ENCODE results near the gene SCTR. TPM values are rescaled to one million over a fixed set of nuclear protein-coding genes. Genes with fewer than 3 reads are reported as not detected.
A peak's percentile ranks its signal among the peaks of the same experiment; 100 is the strongest.

The SCTR gene
- total RNA-seq, 4 donors from 2014 or later, result not detected

- Histone ChIP-seq H3K27ac (no peak overlapping the region), H3K27me3 (peaks cover 0 to 20% (median 0%) of the 10 kb centered on the region in 4 donors), H3K4me1 (peaks cover 15 to 47% (median 18%) of the 10 kb centered on the region in 3 donors), H3K36me3 (no peaks in the 10 kb centered on the region), H3K4me3 (no peak overlapping the region), H3K9me3 (no peaks in the 10 kb centered on the region)
- no peak for DNase-seq
- TF ChIP-seq POLR2A (IDR thresholded peaks at IDR 0.05), result no peak
- TF ChIP-seq, protein P1, sequence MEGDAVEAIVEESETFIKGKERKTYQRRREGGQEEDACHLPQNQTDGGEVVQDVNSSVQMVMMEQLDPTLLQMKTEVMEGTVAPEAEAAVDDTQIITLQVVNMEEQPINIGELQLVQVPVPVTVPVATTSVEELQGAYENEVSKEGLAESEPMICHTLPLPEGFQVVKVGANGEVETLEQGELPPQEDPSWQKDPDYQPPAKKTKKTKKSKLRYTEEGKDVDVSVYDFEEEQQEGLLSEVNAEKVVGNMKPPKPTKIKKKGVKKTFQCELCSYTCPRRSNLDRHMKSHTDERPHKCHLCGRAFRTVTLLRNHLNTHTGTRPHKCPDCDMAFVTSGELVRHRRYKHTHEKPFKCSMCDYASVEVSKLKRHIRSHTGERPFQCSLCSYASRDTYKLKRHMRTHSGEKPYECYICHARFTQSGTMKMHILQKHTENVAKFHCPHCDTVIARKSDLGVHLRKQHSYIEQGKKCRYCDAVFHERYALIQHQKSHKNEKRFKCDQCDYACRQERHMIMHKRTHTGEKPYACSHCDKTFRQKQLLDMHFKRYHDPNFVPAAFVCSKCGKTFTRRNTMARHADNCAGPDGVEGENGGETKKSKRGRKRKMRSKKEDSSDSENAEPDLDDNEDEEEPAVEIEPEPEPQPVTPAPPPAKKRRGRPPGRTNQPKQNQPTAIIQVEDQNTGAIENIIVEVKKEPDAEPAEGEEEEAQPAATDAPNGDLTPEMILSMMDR (IDR thresholded peaks at IDR 0.05), result no peak
- intact Hi-C loops (cut with DNase I), result no loop called here
- 92 to 94% methylated on average over 4 of the region's 7 CpGs for WGBS, 2 donors
Measured at GRCh38 chr2:119435953-119436297, 88.4 kb downstream of the SCTR start.

- no peak for DNase-seq
- intact Hi-C loops (cut with DNase I), result no loop called here
- Histone ChIP-seq H3K4me3 (no peak overlapping the region), H3K27ac (peak overlapping the region; percentile 21 to 53 (median 39)), H3K36me3 (no peaks in the 10 kb centered on the region), H3K27me3 (peaks cover 0 to 20% (median 0%) of the 10 kb centered on the region in 4 donors), H3K9me3 (no peaks in the 10 kb centered on the region), H3K4me1 (peaks cover 15 to 53% (median 18%) of the 10 kb centered on the region in 3 donors)
- TF ChIP-seq, protein P1 (IDR thresholded peaks at IDR 0.05), result no peak
- TF ChIP-seq POLR2A (IDR thresholded peaks at IDR 0.05), result no peak
- WGBS, 2 donors, result 63 to 72% methylated on average over 5 to 6 of the region's 6 CpGs
Measured at GRCh38 chr2:119435081-119435952, 89.0 kb downstream of the SCTR start.

- H3K27ac ChIP-seq, result peak overlapping the region; percentile 21 to 50 (median 39)
- no peak overlapping the region for H3K4me3 ChIP-seq
- peaks cover 0 to 20% (median 0%) of the 10 kb centered on the region in 4 donors for H3K27me3 ChIP-seq
- H3K36me3 ChIP-seq, result no peaks in the 10 kb centered on the region
- DNase-seq, result no peak
- WGBS, 2 donors, result 80% methylated on average over 3 to 6 of the region's 6 CpGs
- intact Hi-C loops (cut with DNase I), result no loop called here
- no peaks in the 10 kb centered on the region for H3K9me3 ChIP-seq
- no peak for TF ChIP-seq POLR2A (IDR thresholded peaks at IDR 0.05)
- H3K4me1 ChIP-seq, result peaks cover 18 to 59% (median 24%) of the 10 kb centered on the region in 3 donors
Measured at GRCh38 chr2:119434664-119435063, 89.6 kb downstream of the SCTR start.

DNA sequence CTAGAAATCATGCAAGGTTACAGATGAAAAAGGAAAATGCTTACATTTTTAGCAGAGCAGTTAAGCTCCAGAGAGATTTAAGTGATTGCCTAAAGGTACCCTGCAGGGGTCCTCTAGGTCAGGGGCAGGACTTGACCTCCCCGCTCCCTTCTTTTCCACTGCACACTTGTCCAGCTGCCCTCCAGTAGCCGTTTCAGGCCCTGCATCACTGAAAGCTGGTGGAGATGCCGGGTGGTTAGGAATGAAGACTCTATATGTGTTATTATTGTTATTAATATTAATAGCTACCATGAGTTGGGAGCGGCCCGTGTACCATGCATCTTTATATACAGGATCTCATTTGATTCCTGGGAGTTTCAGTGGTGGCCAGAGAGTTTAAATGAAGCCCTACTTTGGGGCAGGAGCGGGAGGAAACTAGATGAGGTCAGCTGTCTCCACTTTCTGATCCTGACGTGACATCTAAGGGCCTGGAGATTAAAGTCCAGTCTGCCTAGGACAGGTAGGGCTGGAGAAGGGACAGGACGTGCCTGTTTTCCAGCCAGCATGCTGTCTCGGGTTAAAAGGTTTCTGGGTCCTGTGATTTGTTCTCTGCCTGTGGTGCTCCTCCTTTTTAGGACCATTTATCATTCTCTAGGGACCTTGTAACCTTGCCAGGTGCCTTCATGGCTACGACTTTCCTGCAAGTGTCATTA is 90.5 kb downstream of the SCTR start:
- Histone ChIP-seq H3K36me3 (no peaks in the 10 kb centered on the region), H3K4me3 (no peak overlapping the region), H3K4me1 (peaks cover 18 to 68% (median 24%) of the 10 kb centered on the region in 3 donors), H3K27me3 (peaks cover 0 to 20% (median 0%) of the 10 kb centered on the region in 4 donors), H3K9me3 (no peaks in the 10 kb centered on the region), H3K27ac (peak overlapping the region in 1 of 4 donors; percentile 50)
- intact Hi-C loops (cut with DNase I), result no loop called here
- TF ChIP-seq, protein P1 (IDR thresholded peaks at IDR 0.05), result no peak
- no peak for TF ChIP-seq POLR2A (IDR thresholded peaks at IDR 0.05)
- 77 to 79% methylated on average over 9 of the region's 10 CpGs for WGBS, 2 donors
- DNase-seq, result no peak

DNA sequence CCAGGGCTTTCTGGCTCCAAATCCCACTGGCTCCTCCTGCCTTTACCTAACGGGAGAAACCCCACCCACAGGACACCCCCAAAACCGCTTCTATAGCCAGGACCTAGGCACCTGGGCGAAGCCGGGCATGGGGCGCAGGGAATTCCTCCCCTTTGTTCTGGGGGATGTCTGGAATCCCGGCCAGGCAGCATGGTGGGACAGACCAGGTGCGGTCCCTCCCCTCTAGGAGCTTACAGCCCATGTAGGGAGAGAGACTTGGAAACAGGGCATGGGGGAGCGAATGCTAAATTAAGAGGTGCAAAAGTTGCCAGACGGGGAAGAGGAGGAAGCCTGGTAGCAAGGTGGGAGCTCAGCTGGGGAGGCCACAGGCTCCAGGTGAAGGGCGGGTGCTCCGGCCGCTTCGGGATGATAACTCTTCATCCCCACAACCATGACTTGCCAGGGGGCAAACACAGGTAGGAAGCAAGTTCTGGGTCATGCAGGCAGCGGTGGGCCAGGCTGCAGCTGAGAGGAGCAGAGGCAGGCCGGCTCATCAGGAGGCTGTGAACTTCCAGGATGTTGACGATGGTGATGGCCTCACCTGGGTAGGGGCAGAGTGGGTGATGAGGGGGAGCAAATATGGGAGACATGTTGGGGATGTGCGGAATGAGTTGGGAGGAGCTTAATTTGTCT is 91.3 kb downstream of the SCTR start:
- no peak for TF ChIP-seq POLR2A (IDR thresholded peaks at IDR 0.05)
- TF ChIP-seq, protein P1 (IDR thresholded peaks at IDR 0.05), result no peak
- Histone ChIP-seq H3K27ac (peak overlapping the region in 2 of 4 donors; percentile 59 to 73), H3K4me1 (peaks cover 18 to 72% (median 24%) of the 10 kb centered on the region in 3 donors), H3K9me3 (no peaks in the 10 kb centered on the region), H3K36me3 (no peaks in the 10 kb centered on the region), H3K27me3 (peaks cover 0 to 20% (median 0%) of the 10 kb centered on the region in 4 donors), H3K4me3 (peak overlapping the region; percentile 46 to 82 (median 56))
- DNase-seq, result no peak
- 87 to 97% methylated on average over 10 to 11 of the region's 17 CpGs for WGBS, 2 donors
- intact Hi-C loops (cut with DNase I), result no loop called here
